Hippocampal formation (tissue), 2 donors: ENCODE data around the gene RSRC1.
"Not testable (repeated sequence)": the region's sequence is repeated elsewhere in the genome, so short reads cannot be mapped to it uniquely, and the experiment has no call there.

ENCODE experiments used
- DNase-seq, 2 donors: peaks; one replicate each; lab custom pipeline; 2025; lab: John Stamatoyannopoulos, UW

Gene RSRC1, protein sequence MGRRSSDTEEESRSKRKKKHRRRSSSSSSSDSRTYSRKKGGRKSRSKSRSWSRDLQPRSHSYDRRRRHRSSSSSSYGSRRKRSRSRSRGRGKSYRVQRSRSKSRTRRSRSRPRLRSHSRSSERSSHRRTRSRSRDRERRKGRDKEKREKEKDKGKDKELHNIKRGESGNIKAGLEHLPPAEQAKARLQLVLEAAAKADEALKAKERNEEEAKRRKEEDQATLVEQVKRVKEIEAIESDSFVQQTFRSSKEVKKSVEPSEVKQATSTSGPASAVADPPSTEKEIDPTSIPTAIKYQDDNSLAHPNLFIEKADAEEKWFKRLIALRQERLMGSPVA

DNA sequence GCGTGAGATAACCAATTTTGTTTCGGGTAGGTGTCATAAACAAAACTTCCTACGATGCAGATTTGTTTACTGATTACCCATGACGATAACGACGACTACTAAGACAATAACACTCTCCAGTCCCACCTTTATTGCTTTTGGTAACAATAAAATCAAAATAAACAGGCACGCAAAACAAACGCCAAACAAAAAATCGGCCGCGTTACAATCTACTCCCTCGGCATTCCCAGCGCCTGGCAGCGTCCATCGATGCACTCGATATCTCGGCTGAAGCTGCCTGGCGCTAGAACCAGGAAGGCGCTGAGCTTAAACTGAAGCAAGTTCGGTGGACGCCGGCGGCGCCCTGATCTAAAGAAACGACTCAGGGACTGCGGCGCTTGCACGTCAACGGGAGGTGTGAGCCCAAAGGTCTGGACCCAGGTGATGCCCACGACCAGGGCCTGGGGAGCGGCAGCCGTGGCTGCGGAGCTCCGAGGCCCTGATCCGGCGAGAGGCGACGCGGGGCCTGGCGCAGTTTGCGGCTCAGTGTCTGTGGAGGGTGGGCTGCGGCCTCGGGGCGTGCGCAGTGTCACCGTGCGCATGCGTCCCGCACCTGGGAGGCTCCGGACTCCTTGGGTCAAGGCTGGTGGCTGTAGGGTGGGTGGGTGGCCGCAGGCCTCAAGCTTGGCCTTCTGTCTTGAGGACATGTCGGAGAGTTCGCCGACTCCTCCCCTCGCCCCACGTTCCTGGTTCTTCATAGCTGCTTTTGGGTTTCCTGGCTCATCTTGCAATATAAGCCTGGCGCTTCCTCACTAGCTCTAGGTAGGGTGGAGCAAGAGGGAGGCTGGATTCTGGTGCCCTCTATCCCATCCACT lies at the start of gene RSRC1:
TSS of gene RSRC1 (plus strand) at position 286 of the 854 bp plus-strand sequence. CDS start 12,016 bp downstream, outside the sequence.
- peak; percentile 75 to 79 for DNase-seq

DNA sequence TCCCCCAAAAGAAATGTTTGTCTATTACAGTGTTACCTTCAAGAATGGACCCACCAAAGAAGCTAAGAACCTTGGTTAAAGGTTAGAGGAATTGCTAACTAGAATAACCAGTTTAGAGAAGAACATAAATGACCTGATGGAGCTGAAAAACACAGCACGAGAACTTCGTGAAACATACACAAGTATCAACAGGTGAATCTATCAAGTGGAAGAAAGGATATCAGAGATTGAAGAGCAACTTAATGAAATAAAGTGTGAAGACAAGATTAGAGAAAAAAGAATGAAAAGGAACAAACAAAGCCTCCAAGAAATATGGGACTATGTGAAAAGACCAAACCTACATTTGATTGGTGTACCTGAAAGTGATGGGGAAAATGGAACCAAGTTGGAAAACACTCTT lies 44.3 kb upstream of the RSRC1 start:
- not testable (repeated sequence) for DNase-seq

- no peak for DNase-seq
Observed at GRCh38 chr3:158072790-158073189, 37.1 kb upstream of the RSRC1 start.

DNA sequence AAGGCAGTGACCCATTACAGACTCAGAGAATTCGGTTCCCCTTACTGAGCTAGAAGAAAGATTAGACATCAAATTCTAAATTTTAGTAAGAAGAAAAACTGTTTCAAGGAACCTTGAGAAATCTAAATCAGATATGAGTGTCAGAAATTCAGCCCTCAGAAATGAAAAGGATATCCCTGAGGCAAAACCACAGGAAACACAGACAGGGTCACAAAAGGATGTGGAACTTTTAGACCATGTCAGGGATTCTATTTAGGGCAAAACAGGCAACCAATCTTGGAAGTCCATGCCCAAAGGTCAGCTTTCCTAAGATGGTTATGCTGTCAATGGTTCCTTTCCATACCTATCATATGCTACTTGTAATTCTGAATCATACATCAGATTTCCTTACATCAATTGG lies 35.3 kb upstream of the RSRC1 start:
- DNase-seq: no peak

GRCh38 chr3:158079599-158079998 lies 30.3 kb upstream of the RSRC1 start:
- DNase-seq: no peak

DNA sequence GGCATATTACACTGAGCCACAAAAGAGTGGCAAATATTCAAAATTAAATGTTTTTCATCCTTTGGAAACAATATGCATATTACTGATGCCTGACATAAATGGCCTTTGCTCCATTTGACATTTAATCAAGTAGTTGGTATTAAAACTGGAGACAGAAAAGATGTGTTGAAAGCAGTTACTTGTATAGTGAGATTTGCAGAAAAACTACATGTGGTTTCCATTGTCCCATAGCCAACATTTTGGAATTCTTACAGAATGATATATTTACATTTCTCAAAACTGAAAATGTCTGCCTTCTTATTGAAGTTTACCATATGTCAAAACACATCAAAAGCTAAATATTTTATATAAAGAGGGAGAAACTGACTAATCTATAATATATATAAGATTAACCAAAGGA lies 25.2 kb upstream of the RSRC1 start:
- no peak for DNase-seq

DNA sequence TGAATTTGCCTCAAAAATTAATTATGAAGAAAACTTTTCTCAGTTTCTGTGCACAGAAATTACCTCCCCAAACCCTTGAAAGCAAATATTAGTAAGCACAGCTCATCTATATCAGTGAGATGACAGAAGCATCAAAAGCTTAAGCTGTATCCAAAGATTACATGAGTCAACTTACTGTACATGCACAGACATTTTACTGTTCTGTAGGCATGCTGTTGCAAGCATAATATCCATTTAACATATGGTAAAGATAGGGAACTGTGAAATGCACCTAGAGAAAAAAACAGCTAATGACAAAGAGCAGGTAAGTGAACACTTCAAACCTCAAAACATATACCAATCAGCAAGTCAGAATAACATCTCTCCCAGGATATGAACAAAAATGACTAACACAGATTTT lies 24.5 kb upstream of the RSRC1 start:
- DNase-seq: no peak

DNA sequence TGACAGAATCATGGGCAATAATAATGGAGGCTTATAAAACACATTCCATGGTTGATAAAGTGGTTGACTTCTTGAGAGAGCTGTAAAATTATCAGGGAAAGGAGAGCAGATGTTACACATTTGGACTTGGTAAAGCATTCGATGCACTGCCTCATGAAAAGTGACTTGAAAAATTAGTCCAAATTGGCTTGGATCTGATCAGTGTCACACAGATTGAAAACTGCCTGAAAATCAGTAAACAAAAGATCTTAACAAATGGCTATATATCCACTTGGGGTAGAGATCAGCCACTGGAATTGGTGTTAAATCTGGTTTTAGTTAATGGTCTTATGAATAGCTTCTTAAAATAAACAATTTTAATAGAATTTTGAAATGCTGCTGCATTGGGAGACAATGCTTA lies 24.0 kb upstream of the RSRC1 start:
- no peak for DNase-seq

GRCh38 chr3:158086361-158086760 lies 23.5 kb upstream of the RSRC1 start:
- DNase-seq: no peak

GRCh38 chr3:158086776-158087175 lies 23.1 kb upstream of the RSRC1 start:
- no peak for DNase-seq

GRCh38 chr3:158091531-158091930 lies 18.4 kb upstream of the RSRC1 start:
- DNase-seq: no peak

- DNase-seq: no peak
Observed at GRCh38 chr3:158093526-158093925, 16.4 kb upstream of the RSRC1 start.

DNA sequence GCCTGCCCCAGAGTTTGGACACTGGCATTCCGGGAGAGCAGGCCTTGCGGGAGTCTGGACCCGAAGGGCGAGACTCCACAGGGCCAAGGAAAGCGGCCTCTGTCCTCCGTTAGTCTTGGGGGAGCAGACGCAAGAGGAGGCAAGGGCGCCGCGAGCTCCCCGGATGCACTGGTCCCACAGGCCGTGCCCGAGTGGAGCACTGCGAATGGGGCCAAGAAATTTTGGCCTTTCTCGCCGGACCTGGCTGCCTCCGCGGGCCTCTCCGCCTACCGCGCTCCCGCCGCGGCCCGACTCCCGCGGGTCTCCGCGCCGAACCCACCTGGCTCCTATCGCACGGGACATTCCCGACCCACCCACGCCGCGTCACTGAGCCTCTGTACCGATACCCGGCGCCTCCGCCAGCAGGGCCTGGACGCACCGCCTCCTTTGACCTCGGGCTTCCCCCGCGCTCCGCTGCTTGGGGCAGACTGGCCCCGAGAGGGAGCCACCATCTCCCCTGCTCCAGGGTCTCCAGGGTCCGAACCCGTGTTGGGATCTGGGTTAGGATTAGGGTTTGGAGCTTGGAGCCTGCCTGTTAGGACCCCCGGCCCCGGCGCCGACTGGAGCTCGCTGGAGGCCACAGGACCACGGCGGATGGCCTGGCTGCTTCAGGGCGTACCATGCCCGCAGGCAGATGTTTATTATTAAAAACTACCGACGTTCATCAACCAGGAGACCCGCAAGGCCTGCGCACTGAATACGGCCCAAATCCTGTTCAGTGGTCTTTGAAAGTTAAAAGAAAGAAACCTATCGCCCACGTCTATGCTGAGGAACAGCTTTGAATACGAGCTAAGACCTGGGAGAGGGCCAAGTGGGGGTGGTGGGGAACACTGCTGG lies 15.4 kb upstream of the RSRC1 start:
- DNase-seq: no peak

GRCh38 chr3:158095111-158095813 lies 14.6 kb upstream of the RSRC1 start:
- DNase-seq: no peak

GRCh38 chr3:158095814-158096704 lies 13.8 kb upstream of the RSRC1 start:
- no peak for DNase-seq

DNA sequence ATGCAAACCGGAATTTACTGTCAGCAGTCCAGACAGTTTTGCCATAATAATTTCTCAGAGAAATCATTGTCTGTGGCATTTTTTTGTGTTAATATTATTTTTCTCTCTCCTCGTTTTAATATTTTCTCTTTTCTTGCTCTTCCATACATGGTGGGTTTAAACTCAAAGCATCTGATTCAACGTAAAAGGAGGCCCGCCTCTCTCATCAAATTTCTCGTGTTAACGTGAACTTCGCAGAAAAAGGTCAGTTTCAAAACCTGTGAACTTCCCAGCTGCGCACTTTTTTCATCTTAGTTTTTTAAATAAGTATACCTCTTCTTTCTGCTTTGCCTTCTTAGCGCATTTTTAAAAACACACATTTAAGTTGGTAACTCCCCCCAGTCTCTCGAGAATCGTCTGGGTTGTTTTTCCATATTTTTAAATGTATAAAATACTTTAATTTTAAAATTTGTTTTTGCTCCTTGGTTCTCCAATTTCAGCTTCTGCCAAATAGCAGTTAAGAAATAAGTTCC lies 12.8 kb upstream of the RSRC1 start:
- no peak for DNase-seq

- no peak for DNase-seq
Observed at GRCh38 chr3:158097593-158098308, 12.1 kb upstream of the RSRC1 start.

DNA sequence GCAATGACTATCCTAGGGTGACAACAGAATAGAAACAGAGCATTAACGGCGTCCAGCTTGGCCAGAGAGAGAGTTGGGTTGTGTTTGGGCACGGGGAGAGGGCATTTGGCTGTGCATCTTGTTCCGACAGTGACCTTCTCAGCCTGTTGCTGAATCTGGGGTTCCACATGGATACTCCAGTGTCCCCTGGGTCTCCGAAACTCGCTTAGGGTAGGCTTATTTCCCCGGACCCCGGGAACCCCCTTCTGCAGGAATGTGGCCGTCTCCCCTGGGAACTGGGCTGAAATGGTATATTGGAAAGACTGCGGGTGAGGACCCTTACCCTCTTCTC lies 11.6 kb upstream of the RSRC1 start:
- DNase-seq: no peak

GRCh38 chr3:158098834-158099424 lies 11.0 kb upstream of the RSRC1 start:
- DNase-seq: no peak
